T-helper 1 cell (primary cell): ENCODE results near the gene ZBTB17.
"Not testable (repeated sequence)": the region's sequence is repeated elsewhere in the genome, so short reads cannot be mapped to it uniquely, and the experiment has no call there.

Source experiments
- DNase-seq, 5 donors: peaks; one replicate each; pipeline ENCODE4 v3.0.0-alpha.2; 2012 to 2020

ZBTB17 gene

DNA sequence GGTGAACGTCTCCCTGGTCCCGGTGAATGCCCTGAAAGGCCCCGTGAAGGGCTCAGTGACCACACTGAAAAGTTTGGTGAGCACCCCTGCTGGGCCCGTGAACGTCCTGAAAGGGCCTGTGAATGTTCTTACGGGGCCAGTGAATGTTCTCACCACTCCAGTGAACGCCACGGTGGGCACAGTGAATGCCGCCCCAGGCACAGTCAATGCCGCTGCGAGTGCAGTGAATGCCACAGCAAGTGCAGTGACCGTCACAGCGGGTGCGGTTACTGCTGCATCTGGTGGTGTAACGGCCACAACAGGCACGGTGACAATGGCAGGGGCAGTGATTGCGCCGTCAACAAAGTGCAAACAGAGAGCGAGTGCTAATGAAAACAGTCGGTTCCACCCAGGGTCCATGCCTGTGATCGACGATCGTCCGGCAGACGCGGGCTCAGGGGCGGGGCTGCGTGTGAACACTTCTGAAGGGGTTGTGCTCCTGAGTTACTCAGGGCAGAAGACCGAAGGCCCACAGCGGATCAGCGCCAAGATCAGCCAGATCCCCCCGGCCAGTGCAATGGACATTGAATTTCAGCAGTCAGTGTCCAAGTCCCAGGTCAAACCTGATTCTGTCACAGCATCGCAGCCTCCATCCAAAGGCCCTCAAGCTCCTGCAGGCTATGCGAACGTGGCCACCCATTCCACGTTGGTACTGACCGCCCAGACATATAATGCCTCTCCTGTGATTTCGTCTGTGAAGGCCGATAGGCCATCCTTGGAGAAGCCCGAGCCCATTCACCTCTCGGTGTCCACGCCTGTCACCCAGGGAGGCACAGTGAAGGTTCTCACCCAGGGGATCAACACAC is 41.5 kb downstream of the ZBTB17 start:
- DNase-seq: no peak

DNA sequence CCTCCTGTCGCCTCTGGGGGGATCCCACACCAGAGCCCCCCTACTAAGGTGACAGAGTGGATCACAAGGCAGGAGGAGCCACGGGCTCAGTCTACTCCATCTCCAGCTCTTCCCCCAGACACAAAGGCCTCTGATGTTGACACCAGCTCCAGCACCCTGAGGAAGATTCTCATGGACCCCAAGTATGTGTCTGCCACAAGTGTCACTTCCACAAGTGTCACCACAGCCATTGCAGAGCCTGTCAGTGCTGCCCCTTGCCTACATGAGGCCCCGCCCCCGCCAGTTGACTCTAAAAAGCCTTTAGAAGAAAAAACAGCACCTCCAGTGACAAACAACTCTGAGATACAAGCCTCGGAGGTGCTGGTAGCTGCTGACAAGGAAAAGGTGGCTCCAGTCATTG is 42.2 kb downstream of the ZBTB17 start:
- no peak for DNase-seq

DNA sequence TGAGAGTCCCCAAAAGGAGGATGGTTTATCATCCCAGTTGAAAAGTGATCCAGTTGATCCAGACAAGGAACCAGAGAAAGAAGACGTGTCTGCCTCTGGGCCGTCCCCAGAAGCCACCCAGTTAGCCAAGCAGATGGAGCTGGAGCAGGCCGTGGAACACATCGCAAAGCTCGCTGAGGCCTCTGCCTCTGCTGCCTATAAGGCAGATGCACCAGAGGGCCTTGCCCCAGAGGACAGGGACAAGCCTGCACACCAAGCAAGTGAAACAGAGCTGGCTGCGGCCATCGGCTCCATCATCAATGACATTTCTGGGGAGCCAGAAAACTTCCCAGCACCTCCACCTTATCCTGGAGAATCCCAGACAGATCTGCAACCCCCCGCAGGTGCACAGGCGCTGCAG is 43.3 kb downstream of the ZBTB17 start:
- DNase-seq: no peak

DNA sequence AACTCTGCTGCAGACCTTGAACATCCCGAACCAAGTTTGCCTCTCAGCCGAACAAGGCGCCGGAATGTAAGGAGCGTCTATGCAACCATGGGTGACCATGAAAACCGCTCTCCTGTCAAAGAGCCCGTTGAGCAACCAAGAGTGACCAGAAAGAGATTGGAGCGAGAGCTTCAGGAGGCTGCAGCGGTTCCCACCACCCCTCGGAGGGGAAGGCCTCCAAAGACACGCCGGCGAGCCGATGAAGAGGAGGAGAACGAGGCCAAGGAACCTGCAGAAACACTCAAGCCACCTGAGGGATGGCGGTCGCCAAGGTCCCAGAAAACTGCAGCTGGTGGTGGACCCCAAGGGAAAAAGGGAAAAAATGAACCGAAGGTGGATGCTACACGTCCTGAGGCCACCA is 44.0 kb downstream of the ZBTB17 start:
- DNase-seq: no peak

DNA sequence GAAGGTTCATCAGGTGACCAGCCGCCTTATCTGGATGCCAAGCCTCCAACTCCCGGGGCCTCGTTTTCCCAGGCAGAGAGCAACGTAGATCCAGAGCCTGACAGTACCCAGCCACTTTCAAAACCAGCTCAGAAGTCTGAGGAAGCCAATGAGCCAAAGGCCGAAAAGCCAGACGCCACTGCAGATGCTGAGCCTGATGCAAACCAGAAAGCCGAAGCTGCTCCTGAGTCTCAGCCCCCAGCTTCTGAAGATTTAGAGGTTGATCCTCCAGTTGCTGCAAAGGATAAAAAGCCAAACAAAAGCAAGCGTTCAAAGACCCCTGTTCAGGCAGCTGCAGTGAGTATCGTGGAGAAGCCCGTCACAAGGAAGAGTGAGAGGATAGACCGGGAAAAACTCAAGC is 44.5 kb downstream of the ZBTB17 start:
- no peak for DNase-seq

DNA sequence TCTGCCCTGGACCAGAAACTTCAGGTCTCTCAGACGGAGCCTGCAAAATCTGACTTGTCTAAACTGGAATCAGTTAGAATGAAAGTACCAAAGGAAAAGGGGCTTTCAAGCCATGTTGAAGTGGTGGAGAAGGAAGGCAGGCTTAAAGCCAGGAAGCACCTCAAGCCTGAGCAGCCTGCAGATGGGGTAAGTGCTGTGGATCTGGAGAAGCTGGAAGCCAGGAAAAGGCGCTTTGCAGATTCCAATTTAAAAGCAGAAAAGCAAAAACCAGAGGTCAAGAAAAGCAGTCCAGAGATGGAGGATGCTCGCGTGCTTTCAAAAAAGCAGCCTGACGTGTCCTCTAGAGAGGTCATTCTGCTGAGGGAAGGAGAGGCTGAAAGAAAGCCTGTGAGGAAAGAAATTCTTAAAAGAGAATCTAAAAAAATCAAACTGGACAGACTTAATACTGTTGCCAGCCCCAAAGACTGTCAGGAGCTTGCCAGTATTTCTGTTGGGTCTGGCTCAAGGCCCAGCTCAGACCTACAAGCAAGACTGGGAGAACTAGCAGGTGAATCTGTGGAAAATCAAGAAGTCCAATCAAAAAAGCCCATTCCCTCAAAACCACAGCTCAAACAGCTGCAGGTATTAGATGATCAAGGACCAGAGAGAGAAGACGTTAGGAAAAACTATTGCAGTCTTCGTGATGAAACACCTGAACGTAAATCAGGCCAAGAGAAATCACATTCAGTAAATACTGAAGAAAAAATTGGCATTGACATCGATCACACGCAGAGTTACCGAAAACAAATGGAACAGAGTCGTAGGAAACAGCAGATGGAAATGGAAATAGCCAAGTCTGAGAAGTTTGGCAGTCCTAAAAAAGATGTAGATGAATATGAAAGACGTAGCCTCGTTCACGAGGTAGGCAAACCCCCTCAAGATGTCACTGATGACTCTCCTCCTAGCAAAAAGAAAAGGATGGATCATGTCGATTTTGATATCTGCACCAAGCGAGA is 46.6 kb downstream of the ZBTB17 start:
- DNase-seq: no peak

DNA sequence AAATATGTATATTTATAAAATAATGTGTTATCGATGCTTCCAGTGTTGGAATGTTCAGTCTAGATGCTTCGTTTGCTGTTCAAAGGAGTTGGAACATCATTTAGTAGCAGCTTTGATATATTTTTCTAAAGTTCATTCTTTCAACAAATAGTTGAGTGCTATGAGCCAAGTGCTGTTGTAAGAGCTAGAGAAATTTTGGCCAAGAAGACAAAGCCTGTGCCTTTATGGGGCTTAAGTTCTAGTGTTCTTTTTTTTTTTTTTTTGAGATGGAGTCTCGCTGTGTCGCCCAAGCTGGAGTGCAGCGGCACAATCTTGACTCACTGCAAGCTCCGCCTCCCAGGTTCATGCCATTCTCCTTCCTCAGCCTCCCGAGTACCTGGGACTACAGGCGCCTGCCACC is 49.5 kb downstream of the ZBTB17 start:
- DNase-seq: not testable (repeated sequence)

DNA sequence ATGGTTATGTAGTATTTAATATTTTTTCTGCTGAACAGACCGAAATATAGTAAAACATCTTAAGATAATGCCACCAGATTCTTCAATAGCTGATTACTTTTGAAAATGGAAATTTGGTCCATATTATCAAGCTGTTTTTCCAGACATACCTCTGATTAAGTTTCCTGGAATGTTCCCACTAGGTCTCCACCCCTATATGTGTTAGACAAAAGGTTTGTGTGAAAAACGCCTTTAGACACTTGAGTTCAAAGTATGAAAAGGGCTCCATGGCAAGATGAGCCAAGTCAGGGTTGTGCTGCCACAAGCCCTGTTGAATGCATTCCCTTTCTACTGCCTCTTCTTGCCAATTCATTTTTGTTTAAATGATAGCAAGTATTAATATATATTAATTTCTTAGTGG is 52.7 kb downstream of the ZBTB17 start:
- no peak for DNase-seq

DNA sequence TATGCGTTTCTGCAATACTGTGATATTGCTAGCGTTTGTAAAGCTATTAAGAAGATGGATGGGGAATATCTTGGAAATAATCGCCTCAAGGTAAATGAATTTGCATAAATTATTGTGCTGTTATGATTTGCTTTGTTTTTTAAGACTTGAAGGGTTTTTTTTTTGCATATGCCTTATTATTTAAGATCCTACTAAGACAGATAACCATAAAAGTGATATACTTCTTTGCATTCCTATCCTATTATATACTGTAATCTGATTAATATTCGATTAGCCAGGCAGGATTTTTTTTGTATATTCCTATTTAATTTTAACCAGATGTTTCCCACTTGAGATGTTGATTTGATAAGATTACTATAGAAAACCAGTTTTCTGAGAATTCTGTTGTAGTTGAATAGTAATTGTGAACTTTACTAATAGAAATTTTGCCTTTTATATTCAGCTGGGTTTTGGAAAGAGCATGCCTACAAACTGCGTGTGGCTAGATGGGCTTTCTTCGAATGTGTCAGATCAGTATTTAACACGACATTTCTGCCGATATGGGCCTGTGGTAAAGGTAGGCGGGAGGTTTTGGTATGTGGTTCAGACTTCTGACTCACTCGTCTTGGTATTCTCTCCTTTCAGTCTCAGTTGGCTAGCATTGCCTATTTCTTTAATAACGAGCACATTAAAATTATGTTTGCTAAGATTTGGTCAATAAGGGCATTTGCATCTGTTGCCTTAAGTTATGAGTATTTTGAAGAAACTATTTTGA is 56.8 kb downstream of the ZBTB17 start:
- DNase-seq: peak in 1 of 5 donors; percentile 75

DNA sequence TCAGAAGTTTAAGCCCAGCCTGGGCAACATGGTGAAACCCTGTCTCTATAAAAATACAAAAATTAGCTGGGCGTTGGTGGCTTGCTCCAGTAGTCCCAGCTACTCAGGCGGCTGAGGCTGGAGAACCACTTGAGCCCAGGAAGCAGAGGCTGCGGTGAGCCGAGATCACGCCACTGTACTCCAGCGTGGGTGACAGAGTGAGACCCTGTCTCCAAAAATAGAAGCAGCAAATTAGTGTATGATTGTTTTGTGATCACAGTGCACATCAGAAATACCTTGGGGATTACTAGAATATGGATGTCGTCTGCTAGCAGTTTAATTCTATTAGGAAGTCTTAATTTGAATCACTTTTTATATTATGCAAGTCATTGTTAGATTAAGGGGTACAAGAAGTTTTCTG is 59.0 kb downstream of the ZBTB17 start:
- no peak for DNase-seq

DNA sequence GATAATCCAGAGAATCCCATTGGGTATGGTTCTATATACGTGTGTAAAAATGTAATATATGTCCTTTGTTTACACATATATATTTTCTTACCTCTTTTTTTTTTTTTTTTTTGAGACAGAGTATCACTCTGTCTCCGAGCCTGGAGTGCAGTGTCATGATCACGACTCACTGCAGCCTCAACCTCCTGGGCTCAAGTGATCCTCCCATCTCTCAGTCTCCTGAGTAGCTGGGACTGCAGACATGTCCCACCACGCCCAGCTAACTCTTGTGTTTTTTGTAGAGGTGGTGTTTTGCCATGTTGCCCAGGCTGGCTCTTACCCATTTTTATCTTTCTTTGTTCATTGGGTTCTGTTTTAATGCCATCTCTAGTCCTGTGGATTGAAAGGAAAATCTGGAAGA is 59.5 kb downstream of the ZBTB17 start:
- no peak for DNase-seq

DNA sequence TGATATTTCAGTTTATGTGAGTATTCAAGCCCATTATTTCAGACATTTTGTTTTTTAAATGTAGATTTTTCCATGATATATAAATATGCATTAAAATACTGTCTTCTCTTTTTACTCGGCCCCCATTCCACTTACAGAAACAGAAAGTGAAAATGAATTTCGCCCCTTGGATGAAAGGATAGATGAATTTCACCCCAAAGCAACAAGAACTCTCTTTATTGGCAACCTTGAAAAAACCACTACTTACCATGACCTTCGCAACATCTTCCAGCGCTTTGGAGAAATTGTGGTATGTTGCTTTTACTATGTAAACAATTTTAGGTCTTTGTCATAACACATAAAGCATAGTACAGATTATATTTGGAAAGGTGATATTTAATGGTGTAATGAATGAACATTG is 59.9 kb downstream of the ZBTB17 start:
- peak in 1 of 5 donors; percentile 14 for DNase-seq

DNA sequence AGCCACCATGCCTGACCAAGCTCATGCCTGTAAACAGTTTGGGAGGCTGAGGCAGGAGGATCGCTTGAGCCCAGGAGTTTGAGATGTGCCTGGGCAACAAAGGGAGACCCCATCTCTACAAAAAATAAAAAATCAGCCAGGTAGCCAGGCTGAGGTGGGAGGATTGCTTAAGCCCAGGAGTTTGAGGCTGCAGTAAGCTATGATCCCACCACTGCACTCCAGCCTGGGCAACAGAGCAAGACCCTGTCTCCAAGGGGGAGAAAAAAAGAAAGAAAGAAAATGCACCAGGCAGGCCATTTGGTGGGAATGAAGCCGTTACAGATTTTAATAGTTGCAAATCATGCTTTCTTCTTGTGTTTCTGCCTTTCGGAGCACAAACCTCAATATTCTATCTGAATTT is 62.3 kb downstream of the ZBTB17 start:
- DNase-seq: not testable (repeated sequence)

DNA sequence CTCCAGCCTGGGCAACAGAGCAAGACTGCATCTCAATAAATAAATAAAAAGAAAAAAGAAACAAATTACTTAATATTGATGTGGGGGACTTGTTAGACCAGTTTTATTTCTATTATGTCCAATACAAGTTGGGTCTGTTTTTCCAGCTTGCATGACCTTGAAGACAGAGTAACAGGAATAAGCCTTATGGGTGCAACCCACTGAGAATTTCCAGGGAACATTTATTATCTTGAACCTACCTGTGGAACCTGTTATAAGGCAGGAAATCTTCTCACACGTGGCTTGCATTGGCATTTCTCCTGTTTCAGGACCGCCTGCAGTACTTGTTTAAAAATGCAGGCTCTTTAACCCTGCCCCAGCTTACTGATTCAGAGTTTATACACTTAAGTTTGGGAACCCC is 64.0 kb downstream of the ZBTB17 start:
- DNase-seq: no peak

DNA sequence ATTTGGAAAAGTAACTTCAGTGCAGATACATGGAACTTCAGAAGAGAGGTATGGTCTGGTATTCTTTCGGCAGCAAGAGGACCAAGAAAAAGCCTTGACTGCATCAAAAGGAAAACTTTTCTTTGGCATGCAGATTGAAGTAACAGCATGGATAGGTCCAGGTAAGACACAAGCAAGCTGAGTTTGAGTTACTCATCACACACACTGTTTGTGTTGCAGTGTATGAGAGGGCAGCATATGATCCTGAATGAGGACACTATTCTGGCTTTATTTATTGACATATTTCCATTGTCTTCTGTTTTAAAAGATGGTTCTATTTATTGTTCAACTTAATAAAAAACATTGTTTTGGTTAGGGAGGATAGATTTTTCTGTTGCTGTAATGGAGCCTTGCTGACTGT is 64.8 kb downstream of the ZBTB17 start:
- DNase-seq: no peak

DNA sequence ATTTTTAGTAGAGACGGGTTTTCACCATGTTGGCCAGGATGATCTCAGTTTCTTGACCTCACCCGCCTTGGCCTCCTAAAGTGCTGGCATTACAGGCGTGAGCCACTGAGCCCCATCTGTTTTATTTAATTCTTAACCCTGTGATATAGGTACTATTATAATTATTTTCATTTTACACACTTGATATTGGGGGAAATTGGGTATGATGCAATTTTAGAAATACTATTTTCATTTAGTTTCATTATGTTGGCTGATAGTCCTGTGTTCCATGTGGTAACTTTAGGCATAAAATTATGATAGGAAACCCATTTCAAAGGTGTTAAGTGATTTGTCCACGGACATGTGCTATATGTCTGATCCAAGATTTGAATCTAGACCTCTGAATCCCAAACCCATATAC is 67.3 kb downstream of the ZBTB17 start:
- no peak for DNase-seq

DNA sequence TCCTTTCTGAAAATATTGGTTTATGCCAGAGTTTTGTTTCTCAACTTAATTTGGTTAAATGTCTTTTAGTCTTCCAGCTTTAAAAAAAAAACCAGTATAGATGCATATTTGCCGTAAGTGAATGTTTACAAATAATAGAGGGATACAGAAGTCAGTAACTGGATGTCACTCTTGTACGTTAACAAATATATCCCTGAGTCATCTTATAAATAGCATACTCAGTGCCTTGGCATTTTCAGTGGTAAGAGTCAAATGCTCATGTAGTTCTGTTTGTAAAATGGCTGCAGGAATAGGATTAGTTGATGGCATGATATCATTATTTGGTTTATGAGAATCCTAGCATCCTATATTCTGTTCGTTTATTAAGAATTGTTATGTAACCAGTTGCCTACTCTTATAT is 73.0 kb downstream of the ZBTB17 start:
- DNase-seq: no peak

DNA sequence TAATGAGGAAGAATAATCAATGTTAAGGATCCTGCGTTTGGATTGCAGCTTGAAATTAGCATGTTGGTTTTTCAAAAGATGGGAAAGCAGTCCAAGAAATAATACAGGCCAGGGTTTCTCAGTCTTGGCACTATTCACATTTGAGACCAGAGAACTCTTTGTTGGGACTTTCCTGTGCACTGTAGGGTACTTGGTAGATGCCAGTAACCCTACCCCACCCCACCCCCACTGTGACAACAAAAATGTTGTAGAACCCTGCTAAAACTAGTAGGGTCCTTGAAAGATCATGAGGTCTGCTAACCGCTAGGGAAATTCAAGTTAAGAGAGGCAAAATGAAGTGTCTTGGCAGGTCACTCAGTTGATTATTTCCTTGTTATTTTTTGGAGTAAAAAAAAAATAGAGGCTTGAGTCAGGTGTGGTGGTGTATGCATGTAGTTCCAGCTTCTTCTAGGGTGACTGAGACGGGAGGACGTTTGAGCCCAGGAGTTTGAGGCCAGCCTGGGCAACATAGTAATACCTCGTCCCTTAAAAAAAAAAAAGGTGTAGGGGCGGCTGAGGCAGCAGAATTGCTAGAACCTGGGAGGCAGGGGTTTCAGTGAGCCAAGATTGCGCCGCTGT is 75.1 kb downstream of the ZBTB17 start:
- no peak for DNase-seq

DNA sequence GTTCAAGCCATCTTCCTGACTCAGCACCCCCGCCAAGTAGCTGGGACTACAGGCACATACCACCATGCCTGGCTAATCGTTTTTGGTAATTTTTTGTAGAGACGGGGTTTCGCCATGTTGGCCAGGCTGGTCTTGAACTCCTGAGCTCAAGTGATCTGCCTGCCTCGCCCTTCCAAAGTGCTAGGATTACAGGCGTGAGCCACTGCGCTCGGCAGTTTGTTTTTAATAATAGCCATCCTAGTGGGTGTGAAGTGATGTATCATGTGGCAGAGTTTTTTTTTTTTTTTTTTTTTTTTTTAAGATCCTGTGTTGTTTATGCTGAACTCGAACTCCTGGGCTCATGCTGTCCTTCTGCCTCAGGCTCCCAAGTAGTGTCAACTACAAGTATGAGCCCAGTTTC is 76.6 kb downstream of the ZBTB17 start:
- DNase-seq: no peak

DNA sequence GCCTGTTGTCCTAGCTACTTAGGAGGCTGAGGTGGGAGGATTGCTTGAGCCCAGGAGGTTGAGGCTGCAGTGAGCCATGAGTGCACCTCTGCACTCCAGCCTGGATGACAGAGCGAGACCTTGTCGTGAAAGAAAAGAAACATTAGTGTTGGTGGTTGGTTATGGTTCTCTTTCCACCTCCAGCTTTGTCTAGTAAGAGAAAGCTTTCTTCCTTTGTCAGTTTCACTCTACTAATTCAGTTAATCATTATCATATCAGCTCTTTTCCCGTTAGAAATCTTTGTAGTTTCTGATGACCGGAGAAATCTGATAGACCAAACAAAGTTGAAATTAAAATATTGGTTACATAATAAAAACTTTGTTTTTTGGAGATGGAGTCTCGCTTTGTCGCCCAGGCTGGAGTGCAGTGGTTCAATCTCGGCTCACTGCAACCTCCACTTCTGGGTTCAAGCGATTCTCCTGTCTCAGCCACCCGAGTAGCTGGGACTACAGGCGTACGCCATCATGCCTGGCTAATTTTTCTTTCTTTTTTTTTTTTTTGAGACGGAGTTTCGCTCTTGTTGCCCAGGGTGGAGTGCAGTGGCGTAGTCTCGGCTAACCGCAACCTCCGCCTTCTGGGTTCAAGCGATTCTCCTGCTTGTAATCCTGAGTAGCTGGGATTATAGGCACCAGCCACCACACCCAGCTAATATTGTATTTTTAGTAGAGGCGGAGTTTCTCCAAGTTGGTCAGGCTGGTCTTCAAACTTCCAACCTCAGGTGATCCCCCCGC is 78.9 kb downstream of the ZBTB17 start:
- not testable (repeated sequence) for DNase-seq

DNA sequence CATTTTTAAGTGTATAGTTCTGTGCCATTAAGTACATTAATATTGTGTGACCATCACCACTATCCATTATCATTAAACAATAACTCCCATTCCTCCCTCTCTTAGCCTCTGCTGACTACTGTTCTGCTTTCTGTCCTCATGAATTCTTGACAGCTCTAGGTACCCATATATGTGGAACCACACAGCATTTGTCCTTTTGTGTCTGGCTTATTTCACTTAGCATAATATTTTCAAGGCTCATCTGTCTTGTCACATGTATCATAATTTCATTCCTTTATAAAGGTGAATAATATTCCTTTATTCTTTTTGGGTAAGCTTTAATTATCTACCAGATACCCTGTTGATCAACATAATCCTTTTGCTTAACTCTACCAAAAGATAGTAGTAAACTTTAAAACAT is 80.7 kb downstream of the ZBTB17 start:
- no peak for DNase-seq
